ENCODE results near the gene MYO16.
"Not testable (repeated sequence)": the region's sequence is repeated elsewhere in the genome, so short reads cannot be mapped to it uniquely, and the experiment has no call there.

DNA sequence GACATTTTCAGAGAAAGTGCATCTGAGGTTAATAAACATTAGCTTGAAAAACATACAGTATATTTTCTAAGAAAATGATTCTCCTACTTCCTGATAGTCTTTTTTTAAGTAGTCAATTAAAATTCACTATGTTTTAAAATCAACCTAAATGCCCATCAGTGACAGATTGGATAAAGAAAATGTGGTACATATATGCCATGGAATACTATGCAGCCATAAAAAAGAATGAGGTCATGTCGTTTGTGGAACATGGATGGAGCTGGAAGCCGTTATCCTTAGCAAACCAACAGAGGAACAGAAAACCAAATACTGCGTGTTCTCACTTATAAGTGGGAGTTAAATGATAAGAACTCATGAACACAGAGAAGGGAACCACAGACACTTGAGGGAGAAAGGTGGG lies 462.8 kb downstream of the MYO16 start:
- TF ChIP-seq, protein P1, sequence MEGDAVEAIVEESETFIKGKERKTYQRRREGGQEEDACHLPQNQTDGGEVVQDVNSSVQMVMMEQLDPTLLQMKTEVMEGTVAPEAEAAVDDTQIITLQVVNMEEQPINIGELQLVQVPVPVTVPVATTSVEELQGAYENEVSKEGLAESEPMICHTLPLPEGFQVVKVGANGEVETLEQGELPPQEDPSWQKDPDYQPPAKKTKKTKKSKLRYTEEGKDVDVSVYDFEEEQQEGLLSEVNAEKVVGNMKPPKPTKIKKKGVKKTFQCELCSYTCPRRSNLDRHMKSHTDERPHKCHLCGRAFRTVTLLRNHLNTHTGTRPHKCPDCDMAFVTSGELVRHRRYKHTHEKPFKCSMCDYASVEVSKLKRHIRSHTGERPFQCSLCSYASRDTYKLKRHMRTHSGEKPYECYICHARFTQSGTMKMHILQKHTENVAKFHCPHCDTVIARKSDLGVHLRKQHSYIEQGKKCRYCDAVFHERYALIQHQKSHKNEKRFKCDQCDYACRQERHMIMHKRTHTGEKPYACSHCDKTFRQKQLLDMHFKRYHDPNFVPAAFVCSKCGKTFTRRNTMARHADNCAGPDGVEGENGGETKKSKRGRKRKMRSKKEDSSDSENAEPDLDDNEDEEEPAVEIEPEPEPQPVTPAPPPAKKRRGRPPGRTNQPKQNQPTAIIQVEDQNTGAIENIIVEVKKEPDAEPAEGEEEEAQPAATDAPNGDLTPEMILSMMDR (conservative IDR thresholded peaks at IDR 0.05 in 1 of 2, IDR thresholded peaks at IDR 0.05 in 1 of 2; ENCODE audit: low read depth in 1 of 2, low read length in 2 of 2) = not testable (repeated sequence)
- TF ChIP-seq EZH2 (IDR thresholded peaks at IDR 0.05; ENCODE audit: low read length, missing control alignments) = not testable (repeated sequence)
